HG03575 (cell line): ENCODE data around the gene GALNTL6.
"Not testable (repeated sequence)": the region's sequence is repeated elsewhere in the genome, so short reads cannot be mapped to it uniquely, and the experiment has no call there.

ENCODE experiments used
- ATAC-seq: cut with Tn5 transposase; IDR thresholded peaks from one replicate; pipeline ENCODE4 v1.9.1; 2021; ENCODE audit not compliant: unreplicated experiment, insufficient number of reproducible peaks, low FRiP score; ENCODE audit errors: extremely low read depth

The GALNTL6 gene

GRCh38 chr4:173024203-173024602 is 1211.0 kb downstream of the GALNTL6 start:
- no peak for ATAC-seq

- peak; percentile 72 for ATAC-seq
Measured at GRCh38 chr4:173025131-173025530, 1211.9 kb downstream of the GALNTL6 start.

GRCh38 chr4:173037242-173037641 is 1224.0 kb downstream of the GALNTL6 start:
- no peak for ATAC-seq

GRCh38 chr4:173038192-173038896 is 1225.1 kb downstream of the GALNTL6 start:
- ATAC-seq: no peak

GRCh38 chr4:173039617-173040577 is 1226.7 kb downstream of the GALNTL6 start:
- ATAC-seq: no peak

- no peak for ATAC-seq
Measured at GRCh38 chr4:173041482-173041881, 1228.3 kb downstream of the GALNTL6 start.

GRCh38 chr4:173042139-173042538 is 1228.9 kb downstream of the GALNTL6 start:
- ATAC-seq: not testable (repeated sequence)

- ATAC-seq: no peak
Measured at GRCh38 chr4:173044340-173044739, 1231.1 kb downstream of the GALNTL6 start.

GRCh38 chr4:173045571-173045970 is 1232.4 kb downstream of the GALNTL6 start:
- no peak for ATAC-seq

- ATAC-seq: no peak
Measured at GRCh38 chr4:173046144-173046543, 1232.9 kb downstream of the GALNTL6 start.

- no peak for ATAC-seq
Measured at GRCh38 chr4:173046818-173047217, 1233.6 kb downstream of the GALNTL6 start.

GRCh38 chr4:173051232-173051631 is 1238.0 kb downstream of the GALNTL6 start:
- ATAC-seq: no peak

GRCh38 chr4:173051716-173052115 is 1238.5 kb downstream of the GALNTL6 start:
- ATAC-seq: no peak

GRCh38 chr4:173052439-173052838 is 1239.2 kb downstream of the GALNTL6 start:
- no peak for ATAC-seq

- ATAC-seq: no peak
Measured at GRCh38 chr4:173056271-173056670, 1243.1 kb downstream of the GALNTL6 start.

GRCh38 chr4:173056710-173057109 is 1243.5 kb downstream of the GALNTL6 start:
- no peak for ATAC-seq

GRCh38 chr4:173057442-173057841 is 1244.2 kb downstream of the GALNTL6 start:
- no peak for ATAC-seq

- no peak for ATAC-seq
Measured at GRCh38 chr4:173057901-173058300, 1244.7 kb downstream of the GALNTL6 start.

GRCh38 chr4:173061160-173061559 is 1248.0 kb downstream of the GALNTL6 start:
- no peak for ATAC-seq

- no peak for ATAC-seq
Measured at GRCh38 chr4:173073939-173074500, 1260.8 kb downstream of the GALNTL6 start.
